ENCODE data around the gene CAPN14.

DNA sequence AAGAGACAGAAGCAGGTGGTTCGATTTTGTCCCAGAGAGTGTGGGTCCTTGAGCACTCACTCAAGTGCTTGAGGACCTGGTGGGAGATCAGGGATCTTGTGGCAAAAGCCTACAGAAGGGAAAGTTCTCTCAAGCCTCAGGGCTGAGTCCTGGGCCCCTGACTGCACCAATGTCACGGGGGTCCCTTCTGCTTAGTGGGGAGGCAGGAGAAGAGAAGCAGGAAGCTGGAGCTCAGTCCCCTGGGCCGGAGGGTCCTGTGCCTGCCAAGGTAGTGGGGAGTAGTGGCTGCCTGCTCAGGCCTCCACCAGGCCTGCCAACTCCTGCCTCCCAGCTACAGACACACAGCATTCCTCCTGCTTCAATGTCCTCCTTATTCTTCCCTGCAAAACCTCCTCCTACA lies 11.7 kb downstream of the CAPN14 start:
- TF ChIP-seq, protein P1, sequence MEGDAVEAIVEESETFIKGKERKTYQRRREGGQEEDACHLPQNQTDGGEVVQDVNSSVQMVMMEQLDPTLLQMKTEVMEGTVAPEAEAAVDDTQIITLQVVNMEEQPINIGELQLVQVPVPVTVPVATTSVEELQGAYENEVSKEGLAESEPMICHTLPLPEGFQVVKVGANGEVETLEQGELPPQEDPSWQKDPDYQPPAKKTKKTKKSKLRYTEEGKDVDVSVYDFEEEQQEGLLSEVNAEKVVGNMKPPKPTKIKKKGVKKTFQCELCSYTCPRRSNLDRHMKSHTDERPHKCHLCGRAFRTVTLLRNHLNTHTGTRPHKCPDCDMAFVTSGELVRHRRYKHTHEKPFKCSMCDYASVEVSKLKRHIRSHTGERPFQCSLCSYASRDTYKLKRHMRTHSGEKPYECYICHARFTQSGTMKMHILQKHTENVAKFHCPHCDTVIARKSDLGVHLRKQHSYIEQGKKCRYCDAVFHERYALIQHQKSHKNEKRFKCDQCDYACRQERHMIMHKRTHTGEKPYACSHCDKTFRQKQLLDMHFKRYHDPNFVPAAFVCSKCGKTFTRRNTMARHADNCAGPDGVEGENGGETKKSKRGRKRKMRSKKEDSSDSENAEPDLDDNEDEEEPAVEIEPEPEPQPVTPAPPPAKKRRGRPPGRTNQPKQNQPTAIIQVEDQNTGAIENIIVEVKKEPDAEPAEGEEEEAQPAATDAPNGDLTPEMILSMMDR (IDR thresholded peaks at IDR 0.05), result no peak
- TF ChIP-seq POLR2A (IDR thresholded peaks at IDR 0.05), result no peak
